GM19193 (cell line): ENCODE results near the gene SPZ1.

Experiments
- POLR2A ChIP-seq: IDR thresholded peaks from 4 replicates; pipeline ENCODE4 v1.6.1; 2011; ENCODE audit not compliant: insufficient read depth, insufficient read length; ENCODE audit errors: extremely low read depth

Gene SPZ1

GRCh38 chr5:80324912-80325311 is 5.1 kb downstream of the SPZ1 start:
- TF ChIP-seq POLR2A: no peak

DNA sequence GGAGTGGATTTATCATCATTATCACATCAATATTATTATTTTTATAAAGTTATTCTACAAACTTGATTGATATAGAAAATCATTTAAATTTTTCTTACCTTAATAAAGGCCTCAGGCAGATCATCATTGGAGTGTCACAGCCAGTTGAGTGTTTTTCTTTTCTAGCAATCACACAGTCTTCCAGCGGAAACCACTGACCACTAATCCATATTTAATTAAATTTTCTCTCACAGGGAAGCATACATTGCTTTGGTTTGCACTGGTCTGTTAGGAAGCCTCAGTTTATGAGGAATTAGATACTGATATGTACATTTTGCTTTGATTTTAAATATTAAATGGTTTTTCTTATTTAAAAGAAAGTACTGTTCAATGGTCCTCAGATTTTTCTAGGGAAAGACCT is 6.7 kb downstream of the SPZ1 start:
- no peak for TF ChIP-seq POLR2A

DNA sequence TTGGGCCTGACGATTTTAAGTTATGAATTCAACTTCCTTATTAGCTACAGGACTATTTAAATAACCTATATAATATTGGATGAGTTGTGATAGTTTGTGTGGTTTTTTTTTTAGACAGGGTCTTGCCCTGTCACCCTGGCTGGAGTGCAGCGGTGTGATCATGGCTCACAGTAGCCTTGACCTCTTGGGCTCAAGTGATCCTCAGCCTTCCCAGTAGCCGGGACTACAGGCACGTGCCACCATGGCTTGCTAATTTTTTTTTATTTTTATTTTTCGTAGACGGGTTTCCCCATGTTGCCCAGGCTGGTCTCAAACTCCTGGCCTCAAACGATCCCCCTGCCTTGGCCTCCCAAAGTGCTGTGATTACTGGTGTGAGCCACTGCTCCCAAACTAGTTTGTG is 17.6 kb downstream of the SPZ1 start:
- TF ChIP-seq POLR2A: no peak

GRCh38 chr5:80339116-80339515 is 19.3 kb downstream of the SPZ1 start:
- TF ChIP-seq POLR2A: no peak

GRCh38 chr5:80341016-80341775 is 21.4 kb downstream of the SPZ1 start:
- TF ChIP-seq POLR2A: no peak

DNA sequence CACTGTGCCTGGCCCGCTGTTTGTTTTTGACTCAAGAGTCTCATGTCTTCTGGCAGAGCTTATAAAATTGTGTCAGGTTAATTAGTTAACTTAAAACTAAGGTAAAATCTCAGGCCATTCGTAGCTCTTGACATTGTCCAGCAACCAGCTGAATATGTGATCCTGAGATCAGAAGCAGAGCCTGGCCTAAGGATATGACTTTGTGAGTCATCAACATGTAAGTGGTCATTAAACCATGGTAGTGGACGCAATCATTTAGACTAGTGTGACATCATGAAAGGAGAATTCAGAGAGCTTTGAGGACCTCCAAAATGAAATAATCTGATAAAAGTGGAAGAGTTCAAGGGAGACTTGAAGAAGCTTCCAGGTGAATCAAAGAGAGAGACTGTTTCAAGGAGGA is 23.3 kb downstream of the SPZ1 start:
- no peak for TF ChIP-seq POLR2A

- no peak for TF ChIP-seq POLR2A
Measured at GRCh38 chr5:80346055-80346454, 26.3 kb downstream of the SPZ1 start.

GRCh38 chr5:80348171-80348570 is 28.4 kb downstream of the SPZ1 start:
- TF ChIP-seq POLR2A: no peak

- TF ChIP-seq POLR2A: no peak
Measured at GRCh38 chr5:80355686-80356085, 35.9 kb downstream of the SPZ1 start.

DNA sequence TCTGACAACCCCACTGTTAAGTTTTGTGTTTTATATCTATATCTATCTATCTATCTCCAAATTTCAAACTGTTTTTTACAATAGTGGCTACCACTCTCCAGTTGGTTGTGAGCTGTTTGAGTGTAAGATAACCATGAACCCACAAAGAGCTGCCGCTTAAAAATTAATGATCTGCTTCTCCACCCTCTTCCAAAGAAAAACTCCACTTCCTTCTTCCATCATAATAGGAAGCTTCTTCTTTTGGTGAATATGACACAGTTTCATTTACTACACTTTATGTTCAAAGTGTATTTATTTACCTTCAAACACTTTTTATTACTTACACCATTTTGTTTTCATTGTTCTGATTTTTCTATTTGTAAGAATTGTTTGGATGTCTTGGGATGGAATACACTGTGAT is 37.9 kb downstream of the SPZ1 start:
- no peak for TF ChIP-seq POLR2A

GRCh38 chr5:80360914-80361444 is 41.2 kb downstream of the SPZ1 start:
- TF ChIP-seq POLR2A: no peak

DNA sequence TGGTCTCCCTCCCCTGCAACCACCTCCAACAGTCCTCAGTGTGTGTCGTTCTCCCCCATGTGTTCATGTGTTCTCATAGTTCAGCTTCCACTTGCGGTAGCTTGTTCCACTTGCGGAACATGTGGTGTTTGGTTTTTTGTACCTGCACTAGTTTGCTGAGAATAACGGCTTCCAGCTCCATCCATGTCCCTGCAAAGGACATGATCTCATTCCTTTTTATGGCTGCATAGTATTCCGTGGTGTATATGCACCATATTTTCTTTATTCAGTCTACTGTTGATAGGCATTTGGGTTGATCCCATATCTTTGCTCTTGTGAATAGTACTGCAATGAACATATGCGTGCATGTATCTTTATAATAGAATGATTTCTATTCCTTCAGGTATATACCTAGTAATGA is 45.1 kb downstream of the SPZ1 start:
- no peak for TF ChIP-seq POLR2A

DNA sequence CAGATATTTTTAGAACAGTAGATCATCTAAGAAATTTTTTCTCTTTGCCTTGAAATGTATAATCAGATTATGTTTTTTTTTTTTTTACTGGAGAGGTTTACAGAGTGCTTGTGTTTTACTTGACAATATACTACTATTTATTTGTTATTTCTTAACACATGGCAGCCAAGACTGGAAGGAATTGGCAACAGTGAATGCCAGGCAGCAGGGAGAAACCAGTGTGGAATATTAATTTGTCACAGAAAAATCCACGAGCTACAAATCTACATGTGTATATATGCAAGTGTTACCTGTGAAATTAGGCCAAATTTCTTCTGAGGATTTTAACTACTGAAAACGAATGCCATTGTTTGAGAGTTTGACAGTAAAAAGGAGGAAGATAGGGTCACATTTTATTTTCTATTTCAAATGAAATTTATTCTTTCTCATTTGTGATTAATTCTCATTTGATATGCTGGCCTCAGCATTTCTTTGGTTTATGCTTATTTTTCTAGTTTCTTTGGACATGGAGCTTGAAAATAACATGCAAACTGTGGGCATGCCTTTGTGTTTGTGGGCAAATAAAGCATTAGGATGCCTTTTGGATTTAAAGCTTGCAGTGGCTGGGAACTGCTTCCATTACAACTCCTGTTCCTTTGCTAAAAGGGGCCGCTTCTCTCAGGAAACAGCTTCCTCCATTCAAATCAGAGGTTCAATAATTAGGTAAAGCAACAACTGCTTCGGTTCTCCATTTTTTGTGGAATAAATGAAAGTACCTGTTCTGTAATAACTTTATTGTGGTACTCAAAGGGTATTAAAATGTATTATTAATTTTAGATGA is 49.1 kb downstream of the SPZ1 start:
- TF ChIP-seq POLR2A: no peak

- TF ChIP-seq POLR2A: no peak
Measured at GRCh38 chr5:80369521-80369920, 49.7 kb downstream of the SPZ1 start.

DNA sequence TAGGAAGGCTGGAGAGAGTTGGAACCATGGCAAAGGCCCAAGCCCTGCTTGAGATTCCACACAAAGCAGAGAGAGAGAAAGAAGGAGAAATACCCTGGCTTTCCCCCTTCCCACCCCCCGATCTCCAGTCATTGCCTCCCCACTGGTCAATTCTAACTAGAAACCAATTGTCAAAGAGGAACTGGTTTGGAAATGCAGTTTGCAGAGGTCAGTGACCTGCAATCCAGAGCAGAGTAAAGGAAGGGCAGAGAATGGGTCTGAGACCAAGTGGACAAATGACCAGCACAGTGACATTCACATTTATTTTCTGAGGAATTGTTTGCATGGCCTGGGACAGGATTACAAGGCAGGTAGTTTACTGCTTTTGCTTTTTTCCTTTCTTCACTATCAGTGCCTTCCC is 50.6 kb downstream of the SPZ1 start:
- no peak for TF ChIP-seq POLR2A
